ENCODE data around the gene RALB.

RALB gene

GRCh38 chr2:120330946-120331822, 78.5 kb downstream of the RALB start:
- no peak overlapping the region for H3K4me3 ChIP-seq (ENCODE audit: low read depth, low read length)
- TF ChIP-seq CTCF (IDR thresholded peaks at IDR 0.05; ENCODE audit: borderline replicate concordance, insufficient read depth, low read depth, low read length) = no peak

- no peak for TF ChIP-seq CTCF (IDR thresholded peaks at IDR 0.05; ENCODE audit: borderline replicate concordance, insufficient read depth, low read depth, low read length)
- H3K4me3 ChIP-seq (ENCODE audit: low read depth, low read length) = no peak overlapping the region
Measured at GRCh38 chr2:120331903-120332302, 79.3 kb downstream of the RALB start.

- no peak overlapping the region for H3K4me3 ChIP-seq (ENCODE audit: low read depth, low read length)
- no peak for TF ChIP-seq CTCF (IDR thresholded peaks at IDR 0.05; ENCODE audit: borderline replicate concordance, insufficient read depth, low read depth, low read length)
Measured at GRCh38 chr2:120332384-120332783, 79.7 kb downstream of the RALB start.

- TF ChIP-seq CTCF (IDR thresholded peaks at IDR 0.05; ENCODE audit: borderline replicate concordance, insufficient read depth, low read depth, low read length) = no peak
- no peak overlapping the region for H3K4me3 ChIP-seq (ENCODE audit: low read depth, low read length)
Measured at GRCh38 chr2:120334068-120334467, 81.4 kb downstream of the RALB start.

- H3K4me3 ChIP-seq (ENCODE audit: low read depth, low read length) = no peak overlapping the region
- TF ChIP-seq CTCF (IDR thresholded peaks at IDR 0.05; ENCODE audit: borderline replicate concordance, insufficient read depth, low read depth, low read length) = no peak
Measured at GRCh38 chr2:120336749-120337148, 84.1 kb downstream of the RALB start.

GRCh38 chr2:120338015-120338414, 85.4 kb downstream of the RALB start:
- no peak for TF ChIP-seq CTCF (IDR thresholded peaks at IDR 0.05; ENCODE audit: borderline replicate concordance, insufficient read depth, low read depth, low read length)

GRCh38 chr2:120341977-120342376, 89.3 kb downstream of the RALB start:
- TF ChIP-seq CTCF (IDR thresholded peaks at IDR 0.05; ENCODE audit: borderline replicate concordance, insufficient read depth, low read depth, low read length) = no peak
- H3K4me3 ChIP-seq (ENCODE audit: low read depth, low read length) = no peak overlapping the region

More at GRCh38 chr2:120338015-120338414, 85.4 kb downstream of the RALB start:
- H3K4me3 ChIP-seq (ENCODE audit: low read depth, low read length) = no peak overlapping the region

Data from GM12875 (cell line).